Measurements from ENCODE around the gene RABL6.

DNA sequence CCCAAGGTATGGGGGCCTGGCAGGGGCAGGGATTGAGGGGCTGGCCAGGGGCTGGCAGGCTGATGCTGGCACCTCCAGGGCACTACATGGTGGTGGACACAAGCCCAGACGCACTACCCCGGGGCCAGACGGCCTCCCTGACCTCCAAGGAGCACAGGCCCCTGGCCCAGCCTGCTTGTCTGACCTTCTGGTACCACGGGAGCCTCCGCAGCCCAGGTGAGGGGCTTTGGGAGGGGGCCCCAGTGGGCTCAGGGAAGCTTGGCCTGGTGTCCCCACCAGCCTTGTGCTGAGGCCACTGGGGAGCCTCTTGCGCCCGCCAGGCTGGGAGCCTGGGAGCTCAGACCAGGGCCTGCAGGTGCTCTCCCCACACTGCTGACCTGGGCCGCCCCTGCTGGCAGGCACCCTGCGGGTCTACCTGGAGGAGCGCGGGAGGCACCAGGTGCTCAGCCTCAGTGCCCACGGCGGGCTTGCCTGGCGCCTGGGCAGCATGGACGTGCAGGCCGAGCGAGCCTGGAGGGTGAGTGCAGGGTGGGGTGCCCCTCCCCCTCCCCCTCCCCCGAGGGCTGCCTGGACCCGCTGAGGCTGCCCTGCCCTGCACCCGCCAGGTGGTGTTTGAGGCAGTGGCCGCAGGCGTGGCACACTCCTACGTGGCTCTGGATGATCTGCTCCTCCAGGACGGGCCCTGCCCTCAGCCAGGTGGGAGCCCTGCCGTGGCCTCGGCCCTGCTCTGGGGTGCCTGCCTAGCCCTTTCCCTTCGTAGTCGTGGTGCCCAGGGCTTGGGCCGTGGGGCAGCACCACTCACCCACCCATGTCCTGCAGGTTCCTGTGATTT lies 50.0 kb downstream of the RABL6 start:
- TF ChIP-seq, protein P1, sequence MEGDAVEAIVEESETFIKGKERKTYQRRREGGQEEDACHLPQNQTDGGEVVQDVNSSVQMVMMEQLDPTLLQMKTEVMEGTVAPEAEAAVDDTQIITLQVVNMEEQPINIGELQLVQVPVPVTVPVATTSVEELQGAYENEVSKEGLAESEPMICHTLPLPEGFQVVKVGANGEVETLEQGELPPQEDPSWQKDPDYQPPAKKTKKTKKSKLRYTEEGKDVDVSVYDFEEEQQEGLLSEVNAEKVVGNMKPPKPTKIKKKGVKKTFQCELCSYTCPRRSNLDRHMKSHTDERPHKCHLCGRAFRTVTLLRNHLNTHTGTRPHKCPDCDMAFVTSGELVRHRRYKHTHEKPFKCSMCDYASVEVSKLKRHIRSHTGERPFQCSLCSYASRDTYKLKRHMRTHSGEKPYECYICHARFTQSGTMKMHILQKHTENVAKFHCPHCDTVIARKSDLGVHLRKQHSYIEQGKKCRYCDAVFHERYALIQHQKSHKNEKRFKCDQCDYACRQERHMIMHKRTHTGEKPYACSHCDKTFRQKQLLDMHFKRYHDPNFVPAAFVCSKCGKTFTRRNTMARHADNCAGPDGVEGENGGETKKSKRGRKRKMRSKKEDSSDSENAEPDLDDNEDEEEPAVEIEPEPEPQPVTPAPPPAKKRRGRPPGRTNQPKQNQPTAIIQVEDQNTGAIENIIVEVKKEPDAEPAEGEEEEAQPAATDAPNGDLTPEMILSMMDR (IDR thresholded peaks at IDR 0.05; ENCODE audit: insufficient read depth, low read length) = no peak
- TF ChIP-seq, protein P2, sequence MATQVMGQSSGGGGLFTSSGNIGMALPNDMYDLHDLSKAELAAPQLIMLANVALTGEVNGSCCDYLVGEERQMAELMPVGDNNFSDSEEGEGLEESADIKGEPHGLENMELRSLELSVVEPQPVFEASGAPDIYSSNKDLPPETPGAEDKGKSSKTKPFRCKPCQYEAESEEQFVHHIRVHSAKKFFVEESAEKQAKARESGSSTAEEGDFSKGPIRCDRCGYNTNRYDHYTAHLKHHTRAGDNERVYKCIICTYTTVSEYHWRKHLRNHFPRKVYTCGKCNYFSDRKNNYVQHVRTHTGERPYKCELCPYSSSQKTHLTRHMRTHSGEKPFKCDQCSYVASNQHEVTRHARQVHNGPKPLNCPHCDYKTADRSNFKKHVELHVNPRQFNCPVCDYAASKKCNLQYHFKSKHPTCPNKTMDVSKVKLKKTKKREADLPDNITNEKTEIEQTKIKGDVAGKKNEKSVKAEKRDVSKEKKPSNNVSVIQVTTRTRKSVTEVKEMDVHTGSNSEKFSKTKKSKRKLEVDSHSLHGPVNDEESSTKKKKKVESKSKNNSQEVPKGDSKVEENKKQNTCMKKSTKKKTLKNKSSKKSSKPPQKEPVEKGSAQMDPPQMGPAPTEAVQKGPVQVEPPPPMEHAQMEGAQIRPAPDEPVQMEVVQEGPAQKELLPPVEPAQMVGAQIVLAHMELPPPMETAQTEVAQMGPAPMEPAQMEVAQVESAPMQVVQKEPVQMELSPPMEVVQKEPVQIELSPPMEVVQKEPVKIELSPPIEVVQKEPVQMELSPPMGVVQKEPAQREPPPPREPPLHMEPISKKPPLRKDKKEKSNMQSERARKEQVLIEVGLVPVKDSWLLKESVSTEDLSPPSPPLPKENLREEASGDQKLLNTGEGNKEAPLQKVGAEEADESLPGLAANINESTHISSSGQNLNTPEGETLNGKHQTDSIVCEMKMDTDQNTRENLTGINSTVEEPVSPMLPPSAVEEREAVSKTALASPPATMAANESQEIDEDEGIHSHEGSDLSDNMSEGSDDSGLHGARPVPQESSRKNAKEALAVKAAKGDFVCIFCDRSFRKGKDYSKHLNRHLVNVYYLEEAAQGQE (IDR thresholded peaks at IDR 0.05; ENCODE audit: insufficient replicate concordance, low read depth) = no peak
- TF ChIP-seq GABPA (IDR thresholded peaks at IDR 0.05; ENCODE audit: low read depth) (no peak), POLR2AphosphoS5 (IDR thresholded peaks at IDR 0.05; ENCODE audit: low read depth) (no peak)
